Type B pancreatic cell (in vitro differentiated cells): ENCODE measurements around the gene DIPK1A. TPM values are rescaled to one million over a fixed set of nuclear protein-coding genes. Genes with fewer than 3 reads are reported as not detected.

Experiments used
- DNase-seq: peaks from one replicate; pipeline ENCODE4 v3.0.0; 2021; ENCODE audit warnings: mixed read lengths; ENCODE audit not compliant: unreplicated experiment; ENCODE audit errors: extremely low spot score
- H3K27ac Mint-ChIP-seq: 2 replicates; pipeline ENCODE4 v1.8.0; 2021; ENCODE audit warnings: mild to moderate bottlenecking, mixed read lengths
- H3K27me3 Mint-ChIP-seq: 2 replicates; pipeline ENCODE4 v1.8.0; 2021; ENCODE audit warnings: mixed read lengths
- H3K36me3 Mint-ChIP-seq: 2 replicates; pipeline ENCODE4 v1.8.0; 2021; ENCODE audit warnings: mixed read lengths
- H3K4me1 Mint-ChIP-seq: one replicate; pipeline ENCODE4 v1.8.0; 2021; ENCODE audit warnings: mixed read lengths; ENCODE audit not compliant: unreplicated experiment
- H3K4me3 Mint-ChIP-seq: 2 replicates; pipeline ENCODE4 v1.8.0; 2021; ENCODE audit warnings: mild to moderate bottlenecking, mixed read lengths
- H3K9me3 Mint-ChIP-seq: 2 replicates; pipeline ENCODE4 v1.8.0; 2021; ENCODE audit warnings: mixed read lengths
- total RNA-seq: library from RNA; stranded (reverse); gene quantifications from 2 replicates; pipeline ENCODE4 v1.2.1, GENCODE V29; 2021; ENCODE audit warnings: low replicate concordance
- TF ChIP-seq, protein P1 (sequence below): fragments of 200-600 bp; sonication (generic); conservative IDR thresholded peaks from 2 replicates; pipeline ENCODE4 v1.5.0; 2021; ENCODE audit warnings: antibody characterized with exemption, mild to moderate bottlenecking

DIPK1A gene
- total RNA-seq, 1 donor from 2014 or later = 4.6 TPM

DNA sequence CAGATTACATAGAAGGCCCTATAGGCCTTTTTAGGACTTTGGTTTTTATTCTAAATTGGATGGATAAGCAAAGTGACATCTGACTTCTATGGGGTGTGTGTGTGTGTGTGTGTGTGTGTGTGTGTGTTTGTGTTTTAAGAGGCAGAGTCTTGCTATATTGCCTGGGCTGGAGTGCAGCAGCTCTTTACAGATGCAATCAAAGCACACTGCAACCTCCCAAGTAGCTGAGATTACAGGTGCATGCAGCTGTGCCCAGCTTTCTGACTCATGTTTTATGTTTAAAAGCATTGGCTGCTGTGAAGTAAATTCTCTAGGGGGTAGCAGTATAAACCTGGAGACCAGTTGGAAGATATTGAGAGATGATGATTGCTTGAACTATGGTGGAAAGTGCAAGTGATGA, 164.0 kb downstream of the DIPK1A start:
- no peaks in the 10 kb centered on the region for H3K9me3 Mint-ChIP-seq
- no peak for DNase-seq
- no peaks in the 10 kb centered on the region for H3K36me3 Mint-ChIP-seq
- H3K4me1 Mint-ChIP-seq = peaks cover 4% of the 10 kb centered on the region
- no peak overlapping the region for H3K27ac Mint-ChIP-seq
- no peak overlapping the region for H3K4me3 Mint-ChIP-seq
- H3K27me3 Mint-ChIP-seq = peaks cover 3% of the 10 kb centered on the region
- TF ChIP-seq, protein P1, sequence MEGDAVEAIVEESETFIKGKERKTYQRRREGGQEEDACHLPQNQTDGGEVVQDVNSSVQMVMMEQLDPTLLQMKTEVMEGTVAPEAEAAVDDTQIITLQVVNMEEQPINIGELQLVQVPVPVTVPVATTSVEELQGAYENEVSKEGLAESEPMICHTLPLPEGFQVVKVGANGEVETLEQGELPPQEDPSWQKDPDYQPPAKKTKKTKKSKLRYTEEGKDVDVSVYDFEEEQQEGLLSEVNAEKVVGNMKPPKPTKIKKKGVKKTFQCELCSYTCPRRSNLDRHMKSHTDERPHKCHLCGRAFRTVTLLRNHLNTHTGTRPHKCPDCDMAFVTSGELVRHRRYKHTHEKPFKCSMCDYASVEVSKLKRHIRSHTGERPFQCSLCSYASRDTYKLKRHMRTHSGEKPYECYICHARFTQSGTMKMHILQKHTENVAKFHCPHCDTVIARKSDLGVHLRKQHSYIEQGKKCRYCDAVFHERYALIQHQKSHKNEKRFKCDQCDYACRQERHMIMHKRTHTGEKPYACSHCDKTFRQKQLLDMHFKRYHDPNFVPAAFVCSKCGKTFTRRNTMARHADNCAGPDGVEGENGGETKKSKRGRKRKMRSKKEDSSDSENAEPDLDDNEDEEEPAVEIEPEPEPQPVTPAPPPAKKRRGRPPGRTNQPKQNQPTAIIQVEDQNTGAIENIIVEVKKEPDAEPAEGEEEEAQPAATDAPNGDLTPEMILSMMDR = no peak

DNA sequence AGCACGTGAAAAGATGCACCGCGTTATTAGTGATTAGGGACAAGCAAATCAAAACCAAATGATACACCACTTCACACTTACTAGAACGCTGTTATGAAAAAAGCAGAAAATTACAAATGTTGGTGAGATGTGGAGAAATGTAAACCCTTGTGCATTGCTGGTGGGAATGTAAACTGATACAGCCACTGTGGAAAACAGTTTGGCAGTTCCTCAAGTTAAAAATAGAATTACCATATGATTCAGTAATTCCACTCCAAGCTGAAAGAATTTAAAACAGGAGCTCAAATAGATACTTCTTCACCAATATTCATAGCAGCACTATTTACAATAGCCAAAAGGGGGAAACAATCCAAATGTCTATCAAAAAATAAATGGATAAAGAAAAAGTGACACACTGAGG, 166.1 kb downstream of the DIPK1A start:
- Mint-ChIP-seq H3K4me1 (peaks cover 4% of the 10 kb centered on the region), H3K4me3 (no peak overlapping the region), H3K36me3 (no peaks in the 10 kb centered on the region), H3K9me3 (no peaks in the 10 kb centered on the region), H3K27ac (no peak overlapping the region), H3K27me3 (peaks cover 3% of the 10 kb centered on the region)
- no peak for DNase-seq
- TF ChIP-seq, protein P1 = no peak

DNA sequence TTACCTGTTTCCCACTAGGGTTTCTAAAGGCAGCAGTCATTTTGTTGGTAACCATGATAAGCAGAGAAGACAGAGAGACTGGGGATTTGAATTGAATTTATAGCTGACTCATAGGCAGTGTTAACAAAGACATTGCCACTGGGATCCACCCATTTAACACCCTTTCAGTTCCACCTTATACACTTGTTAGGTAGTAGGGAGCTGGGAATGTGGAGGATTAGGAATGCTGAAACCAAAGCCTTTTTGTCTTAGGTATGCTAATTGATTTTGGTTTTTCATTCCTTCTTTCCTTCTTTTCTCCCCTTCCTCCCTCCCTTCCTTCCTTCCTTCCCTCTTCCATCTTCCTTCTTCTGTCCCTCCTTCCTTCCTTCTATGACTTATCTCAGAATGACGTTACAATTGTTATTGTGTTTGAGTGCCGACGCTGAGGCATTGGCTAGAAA, 168.9 kb downstream of the DIPK1A start:
- no peak overlapping the region for H3K27ac Mint-ChIP-seq
- peaks cover 4% of the 10 kb centered on the region for H3K4me1 Mint-ChIP-seq
- H3K9me3 Mint-ChIP-seq = no peaks in the 10 kb centered on the region
- TF ChIP-seq, protein P1 = no peak
- H3K27me3 Mint-ChIP-seq = peaks cover 3% of the 10 kb centered on the region
- H3K4me3 Mint-ChIP-seq = no peak overlapping the region
- no peaks in the 10 kb centered on the region for H3K36me3 Mint-ChIP-seq
- no peak for DNase-seq

Other genes starting within 250 kb of the DIPK1A start
- 23.6 and 29.6 TPM in 2 replicates for gene EVI5, start 176.4 kb downstream of the DIPK1A start, total RNA-seq
- 1,339 and 1,496 TPM in 2 replicates for gene RPL5, start 129.4 kb downstream of the DIPK1A start, total RNA-seq
- gene MTF2, start 117.8 kb upstream of the DIPK1A start, total RNA-seq = 39.4 and 67.8 TPM in 2 replicates
- 36.8 and 43.0 TPM in 2 replicates for gene TMED5, start 219.0 kb upstream of the DIPK1A start, total RNA-seq
- 5.4 and 13.3 TPM in 2 replicates for gene CCDC18, start 219.3 kb upstream of the DIPK1A start, total RNA-seq